HepG2 (cell line): Measurements from ENCODE around the gene VAPA. TPM values are rescaled to one million over a fixed set of nuclear protein-coding genes. Genes with fewer than 3 reads are reported as not detected.
A peak's percentile ranks its signal among the peaks of the same experiment; 100 is the strongest.

ENCODE experiments used
- AKAP8 ChIP-seq: sonication (generic); formaldehyde crosslinking; IDR thresholded peaks from 2 replicates; pipeline ENCODE4 v1.5.1; 2020; ENCODE audit warnings: mild to moderate bottlenecking, missing genetic modification reagents
- ARNTL ChIP-seq: sonication (generic); formaldehyde crosslinking; IDR thresholded peaks from 2 replicates; pipeline ENCODE4 v1.4.0; 2020; ENCODE audit warnings: mild to moderate bottlenecking, missing genetic modification reagents
- CSRNP2 ChIP-seq: sonication (generic); formaldehyde crosslinking; conservative IDR thresholded peaks from 2 replicates; pipeline ENCODE4 v1.8.0; 2022; ENCODE audit warnings: low read depth, missing genetic modification reagents
- KMT2A ChIP-seq: sonication (generic); formaldehyde crosslinking; IDR thresholded peaks from 2 replicates; pipeline ENCODE4 v1.4.0; 2020; ENCODE audit warnings: missing genetic modification reagents
- MAFG ChIP-seq: sonication (generic); formaldehyde crosslinking; IDR thresholded peaks from 2 replicates; pipeline ENCODE4 v1.5.1; 2020; ENCODE audit warnings: mild to moderate bottlenecking, missing genetic modification reagents
- MTA3 ChIP-seq: sonication (generic); formaldehyde crosslinking; IDR thresholded peaks from 2 replicates; pipeline ENCODE4 v1.4.0; 2020; ENCODE audit warnings: missing genetic modification reagents
- MXD3 ChIP-seq: IDR thresholded peaks from 2 replicates; pipeline ENCODE4 v1.6.1; 2016; ENCODE audit warnings: mild to moderate bottlenecking, missing biosample characterization, missing genetic modification reagents
- NPAS2 ChIP-seq: sonication (generic); formaldehyde crosslinking; IDR thresholded peaks from 2 replicates; pipeline ENCODE4 v1.8.0; 2022; ENCODE audit warnings: mild to moderate bottlenecking, missing genetic modification reagents, borderline replicate concordance
- THAP11 ChIP-seq: IDR thresholded peaks from 2 replicates; pipeline ENCODE4 v1.6.1; 2016; ENCODE audit warnings: missing biosample characterization, missing genetic modification reagents
- ZFP1 ChIP-seq: IDR thresholded peaks from 2 replicates; pipeline ENCODE4 v1.6.1; 2016
- ZNF382 ChIP-seq: sonication (generic); formaldehyde crosslinking; IDR thresholded peaks from 2 replicates; pipeline ENCODE4 v1.5.0; 2020; ENCODE audit warnings: missing genetic modification reagents, mild to moderate bottlenecking, borderline replicate concordance
- ZNF7 ChIP-seq: IDR thresholded peaks from 2 replicates; pipeline ENCODE4 v1.6.1; 2016; ENCODE audit warnings: missing biosample characterization, missing genetic modification reagents
- ZNF879 ChIP-seq: sonication (generic); formaldehyde crosslinking; IDR thresholded peaks from 2 replicates; pipeline ENCODE4 v1.8.1; 2023; ENCODE audit warnings: missing genetic modification reagents
- polyA plus RNA-seq, 8 experiments: library from polyadenylated mRNA; depleted of rRNA in 3 of 8; stranded (reverse) in 7 of 8; unstranded in 1 of 8; fragments of >200 nt; fragmentation: Illumina TruSeq in 4 of 8; extraction: Trizol in 4 of 8; gene quantifications; 2 replicates each; pipeline versions ENCODE4 v1.2.1 to v1.2.3, GENCODE V29; 2011 to 2016; ENCODE audit warnings: low read depth in 4 of 8, missing spikeins in 1 of 8, mixed read lengths in 1 of 8; ENCODE audit not compliant: insufficient read depth in 1 of 8
- total RNA-seq, 5 experiments: library from RNA; depleted of rRNA; stranded (reverse); fragments of >200 nt; fragmentation: Illumina TruSeq; extraction: Trizol; gene quantifications; 2 replicates each; pipeline ENCODE4 v1.2.3, GENCODE V29; 2016; ENCODE audit warnings: low read depth in 1 of 5
- TF ChIP-seq, protein P1 (sequence below): sonication (generic); formaldehyde crosslinking; IDR thresholded peaks from 2 replicates; pipeline ENCODE4 v1.5.0; 2020; ENCODE audit warnings: missing genetic modification reagents
- TF ChIP-seq, protein P2 (sequence below): fragments of 450-650 bp; IDR thresholded peaks from 2 replicates; pipeline ENCODE4 v1.6.1; 2017; ENCODE audit warnings: mild to moderate bottlenecking
- TF ChIP-seq, protein P3 (sequence below): sonication (generic); formaldehyde crosslinking; IDR thresholded peaks from 2 replicates; pipeline ENCODE4 v1.5.0; 2020; ENCODE audit warnings: mild to moderate bottlenecking, missing genetic modification reagents
- TF ChIP-seq, protein P4 (sequence below): sonication (generic); formaldehyde crosslinking; IDR thresholded peaks from 2 replicates; pipeline ENCODE4 v1.8.0; 2023; ENCODE audit warnings: mild to moderate bottlenecking, missing genetic modification reagents
- TF ChIP-seq, protein P5 (sequence below): sonication (generic); formaldehyde crosslinking; IDR thresholded peaks from 2 replicates; pipeline ENCODE4 v1.4.0; 2020; ENCODE audit warnings: missing genetic modification reagents

VAPA gene
- total and polyA plus RNA-seq, 2 of the 13 experiments (the other 11 are each of a cell fraction or from before 2014, with no cell fraction given) = 167 to 294 TPM

DNA sequence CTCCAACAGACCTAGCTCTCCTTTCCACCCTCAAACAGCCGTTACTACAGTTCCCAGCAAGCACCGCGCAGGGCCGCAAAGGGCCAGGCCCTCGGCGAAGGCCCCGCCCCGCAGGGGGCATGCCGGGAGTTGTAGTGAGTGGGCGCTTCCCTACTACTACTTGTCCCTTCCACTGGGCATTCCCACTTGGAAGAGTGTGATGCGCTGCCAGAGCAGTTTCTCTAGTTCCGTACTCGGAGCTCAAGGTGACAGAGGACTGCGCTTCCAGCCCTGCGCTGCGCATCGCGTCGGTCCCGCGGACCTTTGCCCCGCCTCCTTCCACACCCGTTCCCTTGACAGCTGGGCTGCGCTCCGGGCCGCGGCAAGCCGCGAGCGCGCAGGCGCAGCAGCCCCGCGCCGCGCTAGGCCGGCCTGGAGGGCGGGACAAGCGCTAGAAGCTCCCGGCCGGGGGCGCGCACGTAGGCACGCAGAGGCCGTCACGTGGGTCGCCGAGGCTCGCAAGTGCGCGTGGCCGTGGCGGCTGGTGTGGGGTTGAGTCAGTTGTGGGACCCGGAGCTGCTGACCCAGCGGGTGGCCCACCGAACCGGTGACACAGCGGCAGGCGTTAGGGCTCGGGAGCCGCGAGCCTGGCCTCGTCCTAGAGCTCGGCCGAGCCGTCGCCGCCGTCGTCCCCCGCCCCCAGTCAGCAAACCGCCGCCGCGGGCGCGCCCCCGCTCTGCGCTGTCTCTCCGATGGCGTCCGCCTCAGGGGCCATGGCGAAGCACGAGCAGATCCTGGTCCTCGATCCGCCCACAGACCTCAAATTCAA, at the start of gene VAPA (continued):
- TF ChIP-seq, protein P1, sequence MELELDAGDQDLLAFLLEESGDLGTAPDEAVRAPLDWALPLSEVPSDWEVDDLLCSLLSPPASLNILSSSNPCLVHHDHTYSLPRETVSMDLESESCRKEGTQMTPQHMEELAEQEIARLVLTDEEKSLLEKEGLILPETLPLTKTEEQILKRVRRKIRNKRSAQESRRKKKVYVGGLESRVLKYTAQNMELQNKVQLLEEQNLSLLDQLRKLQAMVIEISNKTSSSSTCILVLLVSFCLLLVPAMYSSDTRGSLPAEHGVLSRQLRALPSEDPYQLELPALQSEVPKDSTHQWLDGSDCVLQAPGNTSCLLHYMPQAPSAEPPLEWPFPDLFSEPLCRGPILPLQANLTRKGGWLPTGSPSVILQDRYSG (CRISPR knock-in tag) = 0 out of 2 replicates have a peak, but pooled peaks have one; percentile 60
- TF ChIP-seq ZNF7 (CRISPR knock-in tag) = no peak
- TF ChIP-seq THAP11 (CRISPR knock-in tag) = peak; percentile 98
- TF ChIP-seq MAFG (CRISPR knock-in tag) = 0 out of 2 replicates have a peak, but pooled peaks have one; percentile 37
- no peak for TF ChIP-seq ZFP1 (CRISPR knock-in tag)
- TF ChIP-seq MXD3 (CRISPR knock-in tag) = 0 out of 2 replicates have a peak, but pooled peaks have one; percentile 30
- TF ChIP-seq, protein P2, sequence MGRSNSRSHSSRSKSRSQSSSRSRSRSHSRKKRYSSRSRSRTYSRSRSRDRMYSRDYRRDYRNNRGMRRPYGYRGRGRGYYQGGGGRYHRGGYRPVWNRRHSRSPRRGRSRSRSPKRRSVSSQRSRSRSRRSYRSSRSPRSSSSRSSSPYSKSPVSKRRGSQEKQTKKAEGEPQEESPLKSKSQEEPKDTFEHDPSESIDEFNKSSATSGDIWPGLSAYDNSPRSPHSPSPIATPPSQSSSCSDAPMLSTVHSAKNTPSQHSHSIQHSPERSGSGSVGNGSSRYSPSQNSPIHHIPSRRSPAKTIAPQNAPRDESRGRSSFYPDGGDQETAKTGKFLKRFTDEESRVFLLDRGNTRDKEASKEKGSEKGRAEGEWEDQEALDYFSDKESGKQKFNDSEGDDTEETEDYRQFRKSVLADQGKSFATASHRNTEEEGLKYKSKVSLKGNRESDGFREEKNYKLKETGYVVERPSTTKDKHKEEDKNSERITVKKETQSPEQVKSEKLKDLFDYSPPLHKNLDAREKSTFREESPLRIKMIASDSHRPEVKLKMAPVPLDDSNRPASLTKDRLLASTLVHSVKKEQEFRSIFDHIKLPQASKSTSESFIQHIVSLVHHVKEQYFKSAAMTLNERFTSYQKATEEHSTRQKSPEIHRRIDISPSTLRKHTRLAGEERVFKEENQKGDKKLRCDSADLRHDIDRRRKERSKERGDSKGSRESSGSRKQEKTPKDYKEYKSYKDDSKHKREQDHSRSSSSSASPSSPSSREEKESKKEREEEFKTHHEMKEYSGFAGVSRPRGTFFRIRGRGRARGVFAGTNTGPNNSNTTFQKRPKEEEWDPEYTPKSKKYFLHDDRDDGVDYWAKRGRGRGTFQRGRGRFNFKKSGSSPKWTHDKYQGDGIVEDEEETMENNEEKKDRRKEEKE = no peak
- no peak for TF ChIP-seq CSRNP2 (CRISPR knock-in tag)
- TF ChIP-seq, protein P3, sequence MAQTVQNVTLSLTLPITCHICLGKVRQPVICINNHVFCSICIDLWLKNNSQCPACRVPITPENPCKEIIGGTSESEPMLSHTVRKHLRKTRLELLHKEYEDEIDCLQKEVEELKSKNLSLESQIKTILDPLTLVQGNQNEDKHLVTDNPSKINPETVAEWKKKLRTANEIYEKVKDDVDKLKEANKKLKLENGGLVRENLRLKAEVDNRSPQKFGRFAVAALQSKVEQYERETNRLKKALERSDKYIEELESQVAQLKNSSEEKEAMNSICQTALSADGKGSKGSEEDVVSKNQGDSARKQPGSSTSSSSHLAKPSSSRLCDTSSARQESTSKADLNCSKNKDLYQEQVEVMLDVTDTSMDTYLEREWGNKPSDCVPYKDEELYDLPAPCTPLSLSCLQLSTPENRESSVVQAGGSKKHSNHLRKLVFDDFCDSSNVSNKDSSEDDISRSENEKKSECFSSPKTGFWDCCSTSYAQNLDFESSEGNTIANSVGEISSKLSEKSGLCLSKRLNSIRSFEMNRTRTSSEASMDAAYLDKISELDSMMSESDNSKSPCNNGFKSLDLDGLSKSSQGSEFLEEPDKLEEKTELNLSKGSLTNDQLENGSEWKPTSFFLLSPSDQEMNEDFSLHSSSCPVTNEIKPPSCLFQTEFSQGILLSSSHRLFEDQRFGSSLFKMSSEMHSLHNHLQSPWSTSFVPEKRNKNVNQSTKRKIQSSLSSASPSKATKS = no peak
- TF ChIP-seq, protein P4, sequence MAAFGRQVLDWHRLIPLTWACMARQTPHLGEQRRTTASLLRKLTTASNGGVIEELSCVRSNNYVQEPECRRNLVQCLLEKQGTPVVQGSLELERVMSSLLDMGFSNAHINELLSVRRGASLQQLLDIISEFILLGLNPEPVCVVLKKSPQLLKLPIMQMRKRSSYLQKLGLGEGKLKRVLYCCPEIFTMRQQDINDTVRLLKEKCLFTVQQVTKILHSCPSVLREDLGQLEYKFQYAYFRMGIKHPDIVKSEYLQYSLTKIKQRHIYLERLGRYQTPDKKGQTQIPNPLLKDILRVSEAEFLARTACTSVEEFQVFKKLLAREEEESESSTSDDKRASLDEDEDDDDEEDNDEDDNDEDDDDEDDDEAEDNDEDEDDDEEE = no peak
- TF ChIP-seq NPAS2 = no peak
- TF ChIP-seq, protein P5, sequence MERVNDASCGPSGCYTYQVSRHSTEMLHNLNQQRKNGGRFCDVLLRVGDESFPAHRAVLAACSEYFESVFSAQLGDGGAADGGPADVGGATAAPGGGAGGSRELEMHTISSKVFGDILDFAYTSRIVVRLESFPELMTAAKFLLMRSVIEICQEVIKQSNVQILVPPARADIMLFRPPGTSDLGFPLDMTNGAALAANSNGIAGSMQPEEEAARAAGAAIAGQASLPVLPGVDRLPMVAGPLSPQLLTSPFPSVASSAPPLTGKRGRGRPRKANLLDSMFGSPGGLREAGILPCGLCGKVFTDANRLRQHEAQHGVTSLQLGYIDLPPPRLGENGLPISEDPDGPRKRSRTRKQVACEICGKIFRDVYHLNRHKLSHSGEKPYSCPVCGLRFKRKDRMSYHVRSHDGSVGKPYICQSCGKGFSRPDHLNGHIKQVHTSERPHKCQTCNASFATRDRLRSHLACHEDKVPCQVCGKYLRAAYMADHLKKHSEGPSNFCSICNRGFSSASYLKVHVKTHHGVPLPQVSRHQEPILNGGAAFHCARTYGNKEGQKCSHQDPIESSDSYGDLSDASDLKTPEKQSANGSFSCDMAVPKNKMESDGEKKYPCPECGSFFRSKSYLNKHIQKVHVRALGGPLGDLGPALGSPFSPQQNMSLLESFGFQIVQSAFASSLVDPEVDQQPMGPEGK (CRISPR knock-in tag) = peak; percentile 31; the same call in 1 of the 2 replicates
- no peak for TF ChIP-seq AKAP8 (CRISPR knock-in tag)
- TF ChIP-seq MTA3 (CRISPR knock-in tag) = no peak
- no peak for TF ChIP-seq ZNF382 (CRISPR knock-in tag)
- TF ChIP-seq KMT2A (CRISPR knock-in tag) = 0 out of 2 replicates have a peak, but pooled peaks have one; percentile 59
- TF ChIP-seq ZNF879 = peak; percentile 84; the same call in 1 of the 2 replicates
- TF ChIP-seq ARNTL (CRISPR knock-in tag) = peak; percentile 69; the same call in 1 of the 2 replicates
